ENCODE measurements around the gene CARS2. TPM values are rescaled to one million over a fixed set of nuclear protein-coding genes. Genes with fewer than 3 reads are reported as not detected.
A peak's percentile ranks its signal among the peaks of the same experiment; 100 is the strongest.

Gene CARS2
- polyA plus RNA-seq, 1 donor (not counting 4 experiments of a cell fraction or from before 2014, with no cell fraction given): 90.0 TPM

DNA sequence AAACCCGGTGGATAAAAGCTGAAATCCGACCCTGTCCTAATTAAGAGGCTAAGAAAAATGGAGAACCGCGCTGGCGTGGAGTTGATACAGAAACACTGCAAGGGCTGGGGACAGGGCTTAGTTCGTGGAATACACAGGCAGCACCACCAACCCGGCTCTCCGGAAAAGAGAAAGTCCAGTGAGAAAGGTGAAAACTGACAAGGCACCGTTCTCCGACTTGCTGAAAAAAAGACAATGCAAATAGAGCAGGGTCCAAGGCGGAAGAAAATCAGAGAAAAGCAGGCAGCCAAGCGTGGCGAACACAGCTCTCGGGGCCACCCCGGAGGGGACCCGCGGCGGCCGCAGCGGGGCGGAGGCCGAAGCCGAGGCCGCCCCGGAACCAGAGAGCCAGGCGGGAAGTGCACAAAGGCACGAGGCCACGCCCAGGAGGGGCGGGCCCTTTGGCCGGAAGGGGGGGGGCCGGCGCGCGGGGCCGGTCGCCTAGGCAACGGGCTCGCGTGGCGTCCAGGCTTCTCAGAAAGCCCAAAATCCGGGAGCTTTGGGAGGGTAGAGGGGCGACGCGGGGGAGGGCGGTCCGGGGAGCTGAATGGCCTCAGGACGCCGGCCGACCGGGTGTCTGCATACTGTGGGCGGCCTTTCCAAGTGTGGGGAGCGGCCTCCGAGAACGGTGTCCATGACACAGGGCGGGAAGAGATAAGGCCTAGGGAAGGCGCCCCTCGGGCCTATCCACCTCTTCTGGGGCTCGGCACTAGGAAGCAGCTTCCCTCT is 6.3 kb upstream of the CARS2 start:
- Histone ChIP-seq H3K9me3 (ENCODE audit: control insufficient read depth, low read depth, low read length) (no peaks in the 10 kb centered on the region), H3K36me3 (ENCODE audit: control insufficient read depth in 2 of 2, extremely low read depth in 1 of 2, insufficient read depth in 2 of 2, low read length in 2 of 2) (no peaks in the 10 kb centered on the region), H3K27ac (ENCODE audit: control insufficient read depth, insufficient read depth, low read length) (peak overlapping the region; percentile 96), H4K20me1 (ENCODE audit: control insufficient read depth, extremely low read depth, insufficient read depth, low read length) (no peaks in the 10 kb centered on the region), H3K27me3 (ENCODE audit: control insufficient read depth, extremely low read depth, insufficient read depth, low read length) (no peaks in the 10 kb centered on the region), H3K4me2 (ENCODE audit: control insufficient read depth, extremely low read depth, insufficient read depth, low read depth, low read length) (peak overlapping the region; percentile 97), H3K9ac (ENCODE audit: control insufficient read depth, extremely low read depth, insufficient read depth, low read length) (peak overlapping the region; percentile 96), H3K4me3 (ENCODE audit: control insufficient read depth in 2 of 3, extremely low read depth in 1 of 3, insufficient read depth in 2 of 3, low read depth in 1 of 3, low read length in 3 of 3) (peak overlapping the region; percentile 88 to 99 (median 96)), H3K79me2 (ENCODE audit: control insufficient read depth, insufficient read depth, low read length) (peaks cover 22% of the 10 kb centered on the region), H2AFZ (ENCODE audit: control insufficient read depth, low read length) (peak overlapping the region; percentile 92), H3K4me1 (ENCODE audit: control insufficient read depth, extremely low read depth, insufficient read depth, low read length) (peaks cover 5% of the 10 kb centered on the region), H3K9me1 (ENCODE audit: control insufficient read depth, extremely low read depth, insufficient read depth, low read length) (no peaks in the 10 kb centered on the region)
- TF ChIP-seq EZH2 (IDR thresholded peaks at IDR 0.05; ENCODE audit: low read length): no peak
- TF ChIP-seq, protein P1, sequence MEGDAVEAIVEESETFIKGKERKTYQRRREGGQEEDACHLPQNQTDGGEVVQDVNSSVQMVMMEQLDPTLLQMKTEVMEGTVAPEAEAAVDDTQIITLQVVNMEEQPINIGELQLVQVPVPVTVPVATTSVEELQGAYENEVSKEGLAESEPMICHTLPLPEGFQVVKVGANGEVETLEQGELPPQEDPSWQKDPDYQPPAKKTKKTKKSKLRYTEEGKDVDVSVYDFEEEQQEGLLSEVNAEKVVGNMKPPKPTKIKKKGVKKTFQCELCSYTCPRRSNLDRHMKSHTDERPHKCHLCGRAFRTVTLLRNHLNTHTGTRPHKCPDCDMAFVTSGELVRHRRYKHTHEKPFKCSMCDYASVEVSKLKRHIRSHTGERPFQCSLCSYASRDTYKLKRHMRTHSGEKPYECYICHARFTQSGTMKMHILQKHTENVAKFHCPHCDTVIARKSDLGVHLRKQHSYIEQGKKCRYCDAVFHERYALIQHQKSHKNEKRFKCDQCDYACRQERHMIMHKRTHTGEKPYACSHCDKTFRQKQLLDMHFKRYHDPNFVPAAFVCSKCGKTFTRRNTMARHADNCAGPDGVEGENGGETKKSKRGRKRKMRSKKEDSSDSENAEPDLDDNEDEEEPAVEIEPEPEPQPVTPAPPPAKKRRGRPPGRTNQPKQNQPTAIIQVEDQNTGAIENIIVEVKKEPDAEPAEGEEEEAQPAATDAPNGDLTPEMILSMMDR (optimal IDR thresholded peaks at IDR 0.05 in 1 of 3, IDR thresholded peaks at IDR 0.05 in 1 of 3, conservative IDR thresholded peaks at IDR 0.05 in 1 of 3; ENCODE audit: extremely low read depth in 1 of 3, insufficient read depth in 2 of 3, low read length in 3 of 3): no peak
- FAIRE-seq (no peak), DNase-seq (ENCODE audit: low read depth, low spot score) (no peak)
- dilution Hi-C loops (cut with MboI; ENCODE audit: extremely low pct_ligation_motif_present, low sequenced_read_pairs): no loop called here

DNA sequence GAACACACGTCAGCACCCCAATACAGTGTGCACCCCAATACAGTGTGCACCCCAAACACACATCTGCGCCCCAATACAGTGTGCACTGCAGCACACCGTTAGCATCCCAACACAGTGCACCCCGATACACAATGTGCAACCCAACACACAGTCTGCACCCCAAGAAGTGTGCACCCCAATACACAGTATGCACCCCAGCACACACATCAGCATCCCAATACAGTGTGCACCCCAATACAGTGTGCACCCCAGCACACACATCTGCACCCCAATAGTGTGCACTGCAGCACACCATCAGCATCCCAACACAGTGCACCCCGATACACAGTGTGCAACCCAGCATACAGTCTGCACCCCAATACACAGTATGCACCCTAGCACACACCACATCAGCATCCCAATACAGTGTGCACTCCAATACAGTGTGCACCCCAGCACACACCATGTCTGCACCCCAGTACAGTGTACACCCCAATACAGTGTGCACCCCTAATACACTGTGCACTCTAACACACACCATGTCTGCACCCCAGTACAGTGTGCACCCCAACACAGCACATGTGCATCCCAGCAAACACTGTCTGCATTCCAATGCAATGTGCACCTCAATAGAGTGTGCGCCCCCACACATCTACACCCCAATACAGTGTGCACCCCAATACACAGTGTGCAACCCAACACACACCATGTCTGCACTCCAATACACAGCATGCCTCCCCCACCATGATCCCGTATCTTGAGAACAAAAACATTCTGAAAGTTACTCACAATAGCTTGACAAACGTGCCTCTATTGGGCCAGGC is 855 bp upstream of the CARS2 start:
- FAIRE-seq: no peak
- no peaks in the 10 kb centered on the region for H3K9me3 ChIP-seq (ENCODE audit: control insufficient read depth, low read depth, low read length)
- H4K20me1 ChIP-seq (ENCODE audit: control insufficient read depth, extremely low read depth, insufficient read depth, low read length): no peaks in the 10 kb centered on the region
- H2AFZ ChIP-seq (ENCODE audit: control insufficient read depth, low read length): peak overlapping the region; percentile 94
- H3K36me3 ChIP-seq (ENCODE audit: control insufficient read depth in 2 of 2, extremely low read depth in 1 of 2, insufficient read depth in 2 of 2, low read length in 2 of 2): peaks cover 7 to 12% of the 10 kb centered on the region in 2 experiments
- H3K4me1 ChIP-seq (ENCODE audit: control insufficient read depth, extremely low read depth, insufficient read depth, low read length): peaks cover 22% of the 10 kb centered on the region
- peak overlapping the region; percentile 52 for H3K27ac ChIP-seq (ENCODE audit: control insufficient read depth, insufficient read depth, low read length)
- DNase-seq (ENCODE audit: low read depth, low spot score): no peak
- H3K9ac ChIP-seq (ENCODE audit: control insufficient read depth, extremely low read depth, insufficient read depth, low read length): peak overlapping the region; percentile 69
- H3K79me2 ChIP-seq (ENCODE audit: control insufficient read depth, insufficient read depth, low read length): peaks cover 29% of the 10 kb centered on the region
- dilution Hi-C loops (cut with MboI; ENCODE audit: extremely low pct_ligation_motif_present, low sequenced_read_pairs): no loop called here
- H3K9me1 ChIP-seq (ENCODE audit: control insufficient read depth, extremely low read depth, insufficient read depth, low read length): peaks cover 8% of the 10 kb centered on the region
- peak overlapping the region; percentile 82 for H3K4me2 ChIP-seq (ENCODE audit: control insufficient read depth, extremely low read depth, insufficient read depth, low read depth, low read length)
- H3K27me3 ChIP-seq (ENCODE audit: control insufficient read depth, extremely low read depth, insufficient read depth, low read length): no peaks in the 10 kb centered on the region
- peak overlapping the region; percentile 53 to 72 (median 56) for H3K4me3 ChIP-seq (ENCODE audit: control insufficient read depth in 2 of 3, extremely low read depth in 1 of 3, insufficient read depth in 2 of 3, low read depth in 1 of 3, low read length in 3 of 3)
- TF ChIP-seq, protein P1 (optimal IDR thresholded peaks at IDR 0.05 in 1 of 3, IDR thresholded peaks at IDR 0.05 in 1 of 3, conservative IDR thresholded peaks at IDR 0.05 in 1 of 3; ENCODE audit: extremely low read depth in 1 of 3, insufficient read depth in 2 of 3, low read length in 3 of 3): no peak
- TF ChIP-seq EZH2 (IDR thresholded peaks at IDR 0.05; ENCODE audit: low read length): no peak
